CD4-positive, alpha-beta T cell treated with Interleukin-15 for 1 hour (primary cell): Measurements from ENCODE around the gene MPHOSPH9.

Source experiments
- DNase-seq: peaks from one replicate; pipeline ENCODE4 v3.0.0-alpha.2; 2020

Gene MPHOSPH9

DNA sequence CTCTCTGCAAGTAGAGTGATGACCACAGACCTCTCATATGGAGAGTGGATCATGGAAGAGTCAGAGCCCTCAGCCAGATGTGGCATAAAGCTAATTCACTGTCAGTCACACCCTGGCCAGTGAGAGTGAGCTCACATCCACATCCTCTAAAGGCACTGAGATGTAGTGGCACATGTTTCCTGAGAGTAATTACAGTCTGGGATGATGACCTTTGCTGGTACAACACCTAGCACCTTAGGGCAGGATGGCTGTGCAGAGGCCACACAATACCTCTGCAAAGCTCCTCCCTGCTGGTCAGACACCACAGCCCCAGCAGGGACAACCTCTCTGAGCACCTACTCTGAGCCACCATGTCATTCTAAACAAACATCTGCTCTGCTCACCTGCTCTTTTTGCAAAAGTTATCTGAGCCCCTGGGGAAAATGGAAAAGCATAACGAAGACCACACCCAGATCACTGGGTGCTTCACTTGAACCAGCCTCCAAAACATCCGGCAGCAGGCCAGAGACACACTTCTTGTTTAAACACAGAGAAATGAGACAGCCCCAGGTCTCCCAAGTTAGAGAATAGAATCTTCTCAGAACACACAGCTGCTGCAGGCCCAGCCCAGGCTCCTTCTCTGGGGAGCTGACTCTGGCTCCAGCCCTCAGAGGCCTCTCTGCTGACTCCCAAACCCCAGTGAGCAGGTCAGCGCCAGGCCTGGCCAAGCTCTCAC is 112.3 kb downstream of the MPHOSPH9 start:
- DNase-seq: no peak

DNA sequence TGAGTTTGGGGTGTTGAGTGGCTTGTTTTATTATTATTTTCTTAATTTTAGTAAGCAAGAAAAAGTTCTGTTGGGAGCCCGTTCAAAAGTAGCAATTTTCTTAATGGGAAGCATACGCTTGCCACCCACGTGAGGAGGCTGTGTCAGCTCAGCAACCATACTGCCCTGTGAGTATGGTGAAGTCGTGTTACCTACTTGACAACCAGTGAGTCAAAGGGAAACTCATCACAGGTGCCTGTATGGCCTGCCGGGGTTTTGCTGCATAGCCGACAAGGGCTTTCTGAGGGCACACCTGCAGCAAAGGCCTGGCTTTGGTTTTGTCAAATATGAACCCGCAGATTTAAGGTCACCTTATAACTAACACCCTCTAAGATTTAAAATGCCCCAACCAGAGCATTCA is 113.1 kb downstream of the MPHOSPH9 start:
- DNase-seq: peak; percentile 35

DNA sequence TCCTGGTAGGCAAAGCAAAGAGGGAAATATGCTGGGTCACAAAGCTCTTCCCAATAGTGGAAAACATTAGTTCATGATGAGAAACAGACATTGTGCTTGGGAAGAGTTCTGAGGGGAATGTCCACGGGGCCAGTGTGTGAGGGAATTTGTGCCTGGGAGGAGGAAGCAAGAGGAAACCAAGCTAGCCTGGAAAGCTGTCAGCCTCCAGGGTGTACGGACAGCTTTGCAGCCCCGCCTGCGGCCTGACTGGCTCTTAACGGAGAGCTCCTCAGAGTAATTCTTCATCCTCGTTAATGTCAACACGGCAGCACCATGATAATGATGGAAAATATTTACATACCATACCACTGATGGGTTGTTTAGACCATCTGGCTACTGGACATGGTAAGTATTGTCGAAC is 114.4 kb downstream of the MPHOSPH9 start:
- no peak for DNase-seq

DNA sequence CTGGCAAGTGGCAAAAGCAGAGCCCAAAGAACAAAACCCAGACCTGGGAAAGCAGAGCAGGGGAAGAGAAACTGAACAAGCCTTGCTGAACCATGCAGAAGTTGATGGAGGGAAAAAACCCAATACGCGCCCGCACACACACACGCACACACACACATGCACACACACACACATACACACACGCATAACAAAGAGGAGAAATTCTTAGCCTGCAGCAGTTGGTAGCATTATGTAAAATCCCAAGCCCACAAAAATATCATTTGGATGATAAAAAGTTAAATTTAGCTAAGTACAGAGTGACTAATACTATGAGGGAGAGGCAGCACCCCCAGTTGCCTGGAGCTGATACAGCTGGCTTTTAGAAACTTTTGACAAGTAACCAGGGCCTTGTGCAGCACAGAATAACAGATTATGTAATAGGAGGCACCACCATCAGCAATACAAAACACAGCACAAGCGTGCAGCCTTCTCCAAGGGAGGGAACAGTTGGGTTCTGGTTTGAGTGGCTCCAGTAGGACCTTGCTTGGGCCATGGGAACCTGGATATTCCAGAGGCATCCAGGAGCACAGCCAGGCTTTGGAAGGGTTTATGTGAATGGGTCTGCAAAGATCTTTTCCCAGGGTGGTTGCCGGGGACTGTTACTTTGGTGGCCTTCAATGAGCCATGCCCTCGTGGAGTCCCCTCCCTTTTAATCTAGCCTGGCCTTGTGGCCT is 117.4 kb downstream of the MPHOSPH9 start:
- peak; percentile 49 for DNase-seq

DNA sequence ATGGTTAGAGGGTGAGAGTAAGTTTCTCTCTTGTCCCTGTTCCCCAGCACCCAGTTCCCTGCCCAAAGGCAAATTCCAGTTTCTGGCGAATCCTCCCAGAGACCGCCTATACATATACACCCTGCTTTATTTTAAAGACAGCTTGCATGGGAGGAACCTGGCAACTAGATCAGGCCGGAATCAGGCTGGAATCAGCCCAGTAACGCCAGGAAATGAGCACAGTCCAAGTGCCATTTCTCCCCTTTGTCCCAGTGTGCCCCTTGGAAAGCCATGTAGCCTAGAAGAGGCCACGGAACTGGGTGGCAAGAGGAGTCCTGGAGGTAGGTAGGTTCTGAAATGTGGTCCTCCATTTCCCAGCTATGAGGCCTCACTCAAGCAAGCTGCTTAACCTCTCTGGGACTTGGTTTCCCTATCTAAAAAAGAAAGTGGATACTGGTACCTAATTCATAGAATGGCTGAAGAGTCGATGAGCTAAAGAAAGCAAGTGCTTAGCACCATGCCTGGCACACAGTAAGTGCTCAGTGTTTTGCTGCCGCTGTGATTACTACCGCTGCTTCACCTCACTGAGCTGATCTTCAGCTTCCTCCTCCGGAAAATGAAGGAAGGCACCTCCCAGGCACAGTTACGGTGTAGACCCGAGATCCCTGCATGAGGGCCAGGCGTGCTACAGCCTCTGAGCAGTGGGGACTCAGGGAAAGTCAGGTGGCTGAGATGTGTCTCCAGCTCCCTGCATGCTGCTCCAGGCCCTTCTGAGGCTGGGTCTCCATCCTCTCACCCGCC is 118.4 kb downstream of the MPHOSPH9 start:
- DNase-seq: no peak

DNA sequence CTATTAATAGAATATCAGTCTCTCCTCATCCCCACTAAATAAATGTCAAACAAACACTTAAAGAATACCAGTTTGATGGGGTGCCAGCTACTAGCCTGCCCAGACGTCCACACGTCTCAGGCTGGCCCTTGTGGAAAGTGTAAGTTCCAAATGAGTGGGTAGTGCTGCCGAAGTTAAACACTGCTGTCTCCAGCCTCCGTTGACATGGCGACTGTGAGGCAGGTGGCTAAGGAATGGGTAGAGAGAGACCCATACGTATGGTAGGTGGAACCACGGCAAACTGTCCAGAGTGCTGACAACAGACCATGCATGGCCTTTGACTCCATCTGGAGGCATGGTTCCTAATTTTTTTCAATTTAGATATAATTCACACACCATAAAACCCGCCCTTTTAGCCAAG is 119.9 kb downstream of the MPHOSPH9 start:
- no peak for DNase-seq

DNA sequence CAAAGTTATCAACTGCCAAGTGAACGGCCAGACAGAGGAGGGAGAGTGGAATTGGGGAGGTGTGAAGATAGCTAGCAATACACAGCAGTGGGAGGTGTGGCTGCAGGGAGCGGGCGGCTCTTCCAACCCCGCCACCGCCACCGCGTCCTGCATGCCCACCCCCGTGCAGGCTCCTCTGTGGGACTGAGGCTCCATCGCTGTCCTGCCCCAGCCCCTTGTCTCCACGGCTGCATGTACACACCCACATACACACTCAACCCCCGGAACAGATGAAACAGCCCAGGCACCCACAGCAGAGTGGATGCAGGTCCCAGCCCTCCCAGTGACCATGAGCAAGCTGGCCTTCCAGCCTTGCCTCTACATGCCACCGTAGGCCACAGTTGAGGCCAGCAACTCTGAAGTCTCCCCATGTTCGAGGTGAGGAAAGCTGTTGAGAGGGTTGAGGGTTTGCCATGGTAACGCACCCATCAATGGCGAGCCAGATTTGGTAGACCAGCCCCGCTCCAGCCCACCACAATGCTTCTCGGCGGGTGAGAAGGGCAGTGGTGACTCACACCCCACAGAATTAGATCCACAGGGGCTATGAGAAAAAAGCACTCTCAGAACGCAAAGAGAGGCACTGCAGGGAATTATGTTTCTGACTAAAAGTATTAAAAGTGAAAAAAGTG is 121.3 kb downstream of the MPHOSPH9 start:
- no peak for DNase-seq

DNA sequence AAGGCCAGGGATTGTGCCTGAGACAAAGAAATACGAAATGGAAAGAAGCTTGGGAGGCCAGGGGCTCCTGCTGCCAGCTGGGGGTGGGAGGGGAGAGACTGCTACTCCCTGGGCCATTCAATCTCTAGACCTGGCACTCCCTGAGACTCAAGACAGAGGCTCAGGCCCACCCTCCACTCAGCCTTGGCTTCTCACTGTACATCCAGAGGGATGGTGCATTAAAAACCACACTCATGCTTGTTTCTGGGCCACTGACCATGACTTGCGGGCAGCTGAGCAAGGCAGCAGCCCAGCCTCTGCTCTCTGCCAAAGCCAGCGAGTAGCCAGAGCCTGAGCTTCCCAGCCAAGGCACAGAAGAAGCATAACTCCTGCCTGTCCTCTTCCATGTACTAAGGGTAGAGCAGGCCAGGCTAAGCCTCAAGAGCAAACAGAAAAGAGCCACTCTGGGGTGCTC is 123.6 kb downstream of the MPHOSPH9 start:
- no peak for DNase-seq

DNA sequence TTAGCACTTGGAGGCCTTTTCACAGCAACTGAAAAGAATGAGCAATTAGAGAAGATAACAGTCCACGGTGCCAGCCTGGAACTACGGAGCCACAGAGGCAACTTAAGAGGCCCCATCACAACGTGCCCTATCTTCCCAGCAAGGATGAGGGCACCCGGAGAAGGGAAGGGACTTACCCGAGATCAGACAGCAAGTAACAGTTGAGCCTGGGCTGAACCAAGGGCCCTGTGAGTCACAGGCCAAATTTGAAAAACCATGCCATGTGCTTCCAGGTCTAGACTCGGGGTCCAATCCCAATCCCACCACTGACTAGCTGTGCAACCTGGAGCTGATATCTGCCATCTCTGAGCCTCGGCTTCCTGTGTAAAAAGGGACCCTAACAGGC is 124.3 kb downstream of the MPHOSPH9 start:
- no peak for DNase-seq

DNA sequence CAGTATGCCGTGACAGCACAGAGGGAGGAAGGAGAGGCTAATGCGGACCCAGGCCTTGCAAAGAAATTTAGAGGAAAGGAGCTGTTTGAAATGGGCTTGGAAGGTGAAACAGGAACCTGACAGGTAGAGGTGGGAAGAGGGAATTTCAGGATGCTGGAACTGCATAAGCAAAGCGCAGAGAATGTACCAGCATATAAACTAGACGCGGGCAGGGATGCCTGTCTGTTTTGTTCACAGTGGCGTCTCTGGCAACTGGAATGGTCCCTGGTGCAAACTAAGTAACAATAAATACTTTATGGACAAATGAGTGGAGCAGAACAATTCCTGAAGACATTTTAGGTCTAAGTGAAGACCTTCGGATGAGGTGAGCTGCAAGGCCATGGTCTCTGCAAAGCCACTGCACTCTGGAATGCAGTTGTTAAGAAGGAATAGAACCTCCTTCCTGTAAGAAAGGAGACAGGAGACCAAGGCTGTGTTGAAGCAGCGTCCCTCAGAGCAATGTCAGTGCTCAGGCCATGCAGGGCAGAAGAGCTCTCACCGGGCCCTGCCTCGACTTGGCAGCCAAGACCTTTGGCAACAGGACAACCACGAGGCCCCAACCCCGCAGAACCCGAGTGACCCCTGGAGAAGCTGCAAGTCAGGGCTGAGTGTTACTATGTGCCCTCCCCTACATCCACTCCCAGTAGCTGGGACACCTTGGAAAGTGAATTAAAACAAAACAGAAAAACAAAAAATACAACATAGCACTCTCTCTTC is 124.8 kb downstream of the MPHOSPH9 start:
- no peak for DNase-seq

DNA sequence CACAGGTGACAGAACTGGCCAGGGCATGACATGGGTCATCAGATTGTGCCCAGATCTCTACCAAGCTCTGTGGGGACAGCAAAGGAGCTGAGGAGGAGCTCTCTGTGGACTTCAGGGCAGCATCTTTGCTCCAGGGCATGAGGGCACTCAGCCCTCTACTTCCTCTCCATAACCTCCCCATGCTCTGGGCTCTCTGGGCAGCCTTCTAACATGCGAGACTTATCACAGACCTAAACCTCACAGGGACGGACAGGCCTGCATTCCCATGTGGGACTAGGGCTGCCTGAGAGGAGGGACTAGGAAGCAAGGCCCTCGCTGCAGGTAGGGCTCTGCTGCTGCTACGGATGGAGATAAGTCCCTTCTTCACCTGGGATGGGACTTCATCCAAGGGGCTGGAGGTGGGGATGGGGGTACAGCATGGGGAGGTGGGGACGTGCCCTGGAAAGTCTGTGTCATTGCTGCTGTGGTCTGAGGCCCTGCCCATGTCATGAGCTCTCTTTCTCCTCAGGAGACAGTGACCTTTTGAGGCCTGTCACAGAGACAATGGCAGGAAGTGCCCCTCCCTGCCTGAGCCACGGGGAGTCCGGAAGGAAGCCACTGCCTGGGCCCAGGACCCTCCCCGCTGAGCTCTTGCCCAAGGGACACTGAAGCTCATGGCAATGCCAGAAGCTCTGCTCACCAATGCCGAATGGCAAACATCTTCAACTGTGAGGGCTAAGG is 126.1 kb downstream of the MPHOSPH9 start:
- peak; percentile 75 for DNase-seq

DNA sequence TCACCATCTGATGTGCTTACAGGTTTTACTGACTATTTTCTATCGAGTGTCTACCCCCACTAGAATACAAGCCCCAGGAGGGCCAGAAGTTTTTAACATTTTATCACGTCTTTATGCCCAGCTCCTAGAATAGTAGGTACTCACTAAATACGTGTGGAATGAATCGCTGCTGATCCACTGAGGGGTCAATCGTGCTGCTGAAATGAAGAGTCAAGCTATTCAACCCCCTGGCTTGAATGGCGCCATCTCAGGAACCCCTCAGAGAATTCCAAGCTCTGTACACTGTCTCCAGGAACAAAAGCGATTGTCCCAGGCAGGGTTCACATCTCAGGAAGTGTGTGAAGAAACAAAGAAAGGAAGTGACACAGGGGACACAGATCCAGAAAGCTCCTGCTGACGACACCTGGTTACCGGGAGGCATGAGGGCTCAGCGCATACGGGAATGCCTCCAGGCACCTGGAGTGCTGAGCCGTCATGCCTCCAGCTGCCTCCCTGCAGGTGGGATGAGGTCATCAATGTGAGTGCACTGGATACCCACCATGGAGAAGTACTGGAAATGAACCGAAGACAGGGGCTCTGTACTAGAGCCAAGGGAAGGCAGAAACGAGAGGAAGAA is 127.6 kb downstream of the MPHOSPH9 start:
- no peak for DNase-seq

DNA sequence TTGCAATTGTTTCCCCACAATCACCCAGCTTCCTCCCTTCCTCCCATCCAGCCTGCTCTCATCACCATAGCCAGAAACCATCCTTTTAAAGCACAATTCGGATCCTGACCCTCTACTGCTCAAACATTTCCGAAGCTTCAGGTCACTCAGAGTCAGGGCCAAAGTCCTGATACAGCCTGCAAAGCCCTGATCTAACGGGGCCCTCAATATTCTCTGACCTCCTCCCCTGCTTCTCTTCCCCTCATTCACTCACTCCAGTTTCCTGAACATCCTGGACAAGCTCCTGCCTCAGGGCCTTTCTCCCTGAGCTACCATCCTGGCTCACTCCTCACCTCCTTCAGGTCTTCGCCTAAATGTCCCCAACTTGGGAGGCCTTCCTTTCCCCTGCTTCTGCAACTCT is 128.1 kb downstream of the MPHOSPH9 start:
- DNase-seq: no peak
